Muscle layer of colon (tissue), 2 donors: Measurements from ENCODE around the gene RBM47.

Experiments used
- H3K27ac ChIP-seq: one replicate; pipeline ENCODE4 v1.7.0; 2013; ENCODE audit warnings: low read depth, mild to moderate bottlenecking, low read length, moderate library complexity
- H3K27me3 ChIP-seq, 2 donors: one replicate each; pipeline ENCODE4 v1.7.0; 2013; ENCODE audit warnings: low read length in 2 of 2, mild to moderate bottlenecking in 2 of 2; ENCODE audit not compliant: insufficient read depth in 2 of 2, control insufficient read depth in 1 of 2
- H3K36me3 ChIP-seq: one replicate; pipeline ENCODE4 v1.7.0; 2013; ENCODE audit warnings: mild to moderate bottlenecking, low read length; ENCODE audit not compliant: insufficient read depth
- H3K4me1 ChIP-seq: one replicate; pipeline ENCODE4 v1.7.0; 2013; ENCODE audit warnings: mild to moderate bottlenecking, low read length; ENCODE audit not compliant: insufficient read depth
- H3K4me3 ChIP-seq, 2 donors: one replicate each; pipeline ENCODE4 v1.7.0; 2013; ENCODE audit warnings: low read length in 2 of 2, low read depth in 1 of 2, mild to moderate bottlenecking in 1 of 2, moderate library complexity in 1 of 2
- H3K9ac ChIP-seq: one replicate; pipeline ENCODE4 v1.7.0; 2013; ENCODE audit warnings: low read length
- H3K9me3 ChIP-seq: one replicate; pipeline ENCODE4 v1.7.0; 2013; ENCODE audit warnings: mild to moderate bottlenecking, low read length
- donor health status: abdominal sarcoma.
- donor health status: Adenocarcinoma of cecum.

Gene RBM47

GRCh38 chr4:40585201-40585799 lies 44.4 kb downstream of the RBM47 start:
- no peaks in the 10 kb centered on the region for H3K27me3 ChIP-seq

GRCh38 chr4:40584517-40585141 lies 45.0 kb downstream of the RBM47 start:
- Histone ChIP-seq H3K27ac (no peak overlapping the region), H3K4me1 (no peaks in the 10 kb centered on the region), H3K9me3 (no peaks in the 10 kb centered on the region), H3K9ac (no peak overlapping the region), H3K36me3 (no peaks in the 10 kb centered on the region), H3K27me3 (no peaks in the 10 kb centered on the region), H3K4me3 (no peak overlapping the region)

More at GRCh38 chr4:40585201-40585799, 44.4 kb downstream of the RBM47 start:
- Histone ChIP-seq H3K27ac (no peak overlapping the region), H3K4me3 (no peak overlapping the region), H3K9ac (no peak overlapping the region), H3K9me3 (no peaks in the 10 kb centered on the region), H3K4me1 (no peaks in the 10 kb centered on the region), H3K36me3 (no peaks in the 10 kb centered on the region)

- no peaks in the 10 kb centered on the region for H3K4me1 ChIP-seq
- no peak overlapping the region for H3K4me3 ChIP-seq
- H3K27ac ChIP-seq: no peak overlapping the region
Observed at GRCh38 chr4:40583850-40584439, 45.7 kb downstream of the RBM47 start.

GRCh38 chr4:40582413-40582812 lies 47.3 kb downstream of the RBM47 start:
- H3K4me1 ChIP-seq: no peaks in the 10 kb centered on the region
- H3K9me3 ChIP-seq: no peaks in the 10 kb centered on the region
- no peaks in the 10 kb centered on the region for H3K36me3 ChIP-seq
- H3K9ac ChIP-seq: no peak overlapping the region
- H3K27ac ChIP-seq: no peak overlapping the region
- no peak overlapping the region for H3K4me3 ChIP-seq
- no peaks in the 10 kb centered on the region for H3K27me3 ChIP-seq

More at GRCh38 chr4:40583850-40584439, 45.7 kb downstream of the RBM47 start:
- H3K27me3 ChIP-seq: no peaks in the 10 kb centered on the region
- no peak overlapping the region for H3K9ac ChIP-seq
- no peaks in the 10 kb centered on the region for H3K36me3 ChIP-seq
- H3K9me3 ChIP-seq: no peaks in the 10 kb centered on the region

GRCh38 chr4:40581254-40582140 lies 48.2 kb downstream of the RBM47 start:
- no peaks in the 10 kb centered on the region for H3K27me3 ChIP-seq
- no peaks in the 10 kb centered on the region for H3K9me3 ChIP-seq
- no peak overlapping the region for H3K27ac ChIP-seq
- H3K4me3 ChIP-seq: no peak overlapping the region
- no peaks in the 10 kb centered on the region for H3K36me3 ChIP-seq
- H3K4me1 ChIP-seq: no peaks in the 10 kb centered on the region
- no peak overlapping the region for H3K9ac ChIP-seq

- no peaks in the 10 kb centered on the region for H3K4me1 ChIP-seq
- no peaks in the 10 kb centered on the region for H3K9me3 ChIP-seq
- no peaks in the 10 kb centered on the region for H3K27me3 ChIP-seq
- H3K9ac ChIP-seq: no peak overlapping the region
- H3K27ac ChIP-seq: no peak overlapping the region
- no peaks in the 10 kb centered on the region for H3K36me3 ChIP-seq
- no peak overlapping the region for H3K4me3 ChIP-seq
Observed at GRCh38 chr4:40579983-40580382, 49.7 kb downstream of the RBM47 start.

GRCh38 chr4:40577588-40578253 lies 51.9 kb downstream of the RBM47 start:
- no peaks in the 10 kb centered on the region for H3K36me3 ChIP-seq
- H3K9ac ChIP-seq: no peak overlapping the region
- no peak overlapping the region for H3K27ac ChIP-seq
- H3K4me3 ChIP-seq: no peak overlapping the region
- no peaks in the 10 kb centered on the region for H3K4me1 ChIP-seq
- no peaks in the 10 kb centered on the region for H3K9me3 ChIP-seq
- no peaks in the 10 kb centered on the region for H3K27me3 ChIP-seq

- Histone ChIP-seq H3K4me1 (no peaks in the 10 kb centered on the region), H3K9me3 (no peaks in the 10 kb centered on the region), H3K36me3 (no peaks in the 10 kb centered on the region), H3K9ac (no peak overlapping the region), H3K27ac (no peak overlapping the region), H3K4me3 (no peak overlapping the region), H3K27me3 (no peaks in the 10 kb centered on the region)
Observed at GRCh38 chr4:40576651-40577480, 52.8 kb downstream of the RBM47 start.

- Histone ChIP-seq H3K9me3 (no peaks in the 10 kb centered on the region), H3K4me3 (no peak overlapping the region), H3K36me3 (no peaks in the 10 kb centered on the region), H3K27ac (no peak overlapping the region), H3K4me1 (no peaks in the 10 kb centered on the region), H3K27me3 (no peaks in the 10 kb centered on the region), H3K9ac (no peak overlapping the region)
Observed at GRCh38 chr4:40575846-40576245, 53.8 kb downstream of the RBM47 start.

- Histone ChIP-seq H3K9me3 (no peaks in the 10 kb centered on the region), H3K27ac (no peak overlapping the region), H3K36me3 (no peaks in the 10 kb centered on the region), H3K9ac (no peak overlapping the region), H3K27me3 (no peaks in the 10 kb centered on the region), H3K4me1 (no peaks in the 10 kb centered on the region), H3K4me3 (no peak overlapping the region)
Observed at GRCh38 chr4:40573593-40574311, 55.9 kb downstream of the RBM47 start.
